SU-DHL-6 (cell line): ENCODE measurements around the gene TYMS.
"Not testable (repeated sequence)": the region's sequence is repeated elsewhere in the genome, so short reads cannot be mapped to it uniquely, and the experiment has no call there.

ENCODE experiments used
- H2AFZ ChIP-seq: fragments of 200-600 bp; sonication (generic); 2 replicates; pipeline ENCODE4 v1.6.1; 2014; ENCODE audit warnings: low read depth, mild to moderate bottlenecking, moderate library complexity, mixed read lengths, antibody characterized with exemption, low read length; ENCODE audit not compliant: severe bottlenecking
- H3F3A ChIP-seq: fragments of 200-600 bp; shearing (Covaris generic); 2 replicates; pipeline ENCODE4 v1.6.0; 2016; ENCODE audit warnings: antibody characterized with exemption, mild to moderate bottlenecking; ENCODE audit not compliant: insufficient read depth
- H3K27ac ChIP-seq: fragments of 200-600 bp; sonication (generic); 2 replicates; pipeline ENCODE4 v1.5.1; 2016; ENCODE audit warnings: low read depth, mild to moderate bottlenecking, low read length, moderate library complexity, mixed read lengths
- H3K27me3 ChIP-seq: fragments of 200-600 bp; sonication (generic), shearing (Covaris generic); 2 replicates; pipeline ENCODE4 v1.6.0; 2014; ENCODE audit warnings: mild to moderate bottlenecking, low read length
- H3K36me3 ChIP-seq: fragments of 200-600 bp; sonication (generic); 2 replicates; pipeline ENCODE4 v1.6.1; 2014; ENCODE audit warnings: mild to moderate bottlenecking, low read length, mixed read lengths
- H3K4me2 ChIP-seq: fragments of 300-600, 200-600 bp; shearing (Covaris generic), sonication (generic); 2 replicates; pipeline ENCODE4 v1.6.0; 2014; ENCODE audit warnings: low read length, low read depth, mild to moderate bottlenecking; ENCODE audit not compliant: poor library complexity, severe bottlenecking
- H3K4me3 ChIP-seq: fragments of 200-600 bp; sonication (generic); 2 replicates; pipeline ENCODE4 v1.5.1; 2014; ENCODE audit warnings: antibody characterized with exemption, low read length, mild to moderate bottlenecking, mixed read lengths; ENCODE audit not compliant: insufficient read depth, poor library complexity, severe bottlenecking
- H3K79me2 ChIP-seq: fragments of 200-600 bp; sonication (generic); 2 replicates; pipeline ENCODE4 v1.6.1; 2014; ENCODE audit warnings: mild to moderate bottlenecking, low read length, moderate library complexity; ENCODE audit not compliant: insufficient read depth
- H3K9ac ChIP-seq: fragments of 200-600 bp; sonication (generic); 2 replicates; pipeline ENCODE4 v1.7.0; 2014; ENCODE audit warnings: mild to moderate bottlenecking, low read length
- H3K9me2 ChIP-seq: fragments of 200-600 bp; sonication (generic); replicated peaks from 2 replicates; pipeline ENCODE4 v1.6.1; 2014; ENCODE audit warnings: low read length; ENCODE audit not compliant: insufficient read depth
- H3K9me3 ChIP-seq: fragments of 200-600 bp; sonication (generic); 2 replicates; pipeline ENCODE4 v1.6.1; 2014; ENCODE audit warnings: low read length, mixed read lengths; ENCODE audit not compliant: insufficient read depth
- H4K20me1 ChIP-seq: fragments of 200-600 bp; sonication (generic); 2 replicates; pipeline ENCODE4 v1.6.1; 2014; ENCODE audit warnings: low read depth, mild to moderate bottlenecking, antibody characterized with exemption, low read length, moderate library complexity, mixed read lengths
- CTCF ChIP-seq: fragments of 200-600 bp; sonication (generic); IDR thresholded peaks from one replicate; pipeline ENCODE4 v1.5.1; 2017; ENCODE audit warnings: antibody characterized with exemption, mild to moderate bottlenecking, low read length, moderate library complexity; ENCODE audit not compliant: insufficient read depth, poor library complexity, severe bottlenecking
- EZH2phosphoT487 ChIP-seq: fragments of 200-600 bp; sonication (generic), shearing (Covaris generic); conservative IDR thresholded peaks from 2 replicates; pipeline ENCODE4 v1.6.1; 2018; ENCODE audit warnings: mild to moderate bottlenecking, antibody characterized with exemption, low read length, moderate library complexity, mixed read lengths

TYMS gene

GRCh38 chr18:680392-680791 is 22.9 kb downstream of the TYMS start:
- Histone ChIP-seq H3K9me3 (no peaks in the 10 kb centered on the region), H3K79me2 (no peaks in the 10 kb centered on the region), H3K4me3 (no peak overlapping the region), H3K36me3 (no peaks in the 10 kb centered on the region), H4K20me1 (no peaks in the 10 kb centered on the region), H3K27me3 (no peaks in the 10 kb centered on the region), H3F3A (peaks cover 14% of the 10 kb centered on the region), H3K27ac (no peak overlapping the region), H3K4me2 (no peak overlapping the region), H2AFZ (no peak overlapping the region), H3K9me2 (no peaks in the 10 kb centered on the region), H3K9ac (no peak overlapping the region)
- TF ChIP-seq CTCF (no peak), EZH2phosphoT487 (no peak)

- Histone ChIP-seq H3K4me3 (no peak overlapping the region), H3F3A (peaks cover 7% of the 10 kb centered on the region; the same call in 1 of the 2 replicates), H3K27me3 (no peaks in the 10 kb centered on the region), H2AFZ (no peak overlapping the region), H3K9me3 (no peaks in the 10 kb centered on the region), H3K4me2 (no peak overlapping the region), H3K36me3 (no peaks in the 10 kb centered on the region), H4K20me1 (no peaks in the 10 kb centered on the region), H3K9me2 (no peaks in the 10 kb centered on the region), H3K79me2 (no peaks in the 10 kb centered on the region), H3K9ac (no peak overlapping the region), H3K27ac (no peak overlapping the region)
- TF ChIP-seq EZH2phosphoT487: no peak
These were observed 24.5 kb downstream of the TYMS start for GRCh38 chr18:681985-682384.

GRCh38 chr18:682416-682815 is 25.0 kb downstream of the TYMS start:
- H3K36me3 ChIP-seq, H3K4me2 ChIP-seq, H4K20me1 ChIP-seq, H2AFZ ChIP-seq, H3K27ac ChIP-seq, H3K9me3 ChIP-seq, H3K27me3 ChIP-seq, H3K79me2 ChIP-seq, H3K4me3 ChIP-seq, H3K9ac ChIP-seq, H3F3A ChIP-seq, H3K9me2 ChIP-seq: not testable (repeated sequence)

- H3K9me2 ChIP-seq: no peaks in the 10 kb centered on the region
- H3K36me3 ChIP-seq: no peaks in the 10 kb centered on the region
- H3K79me2 ChIP-seq: no peaks in the 10 kb centered on the region
- no peaks in the 10 kb centered on the region for H3F3A ChIP-seq
- H4K20me1 ChIP-seq: no peaks in the 10 kb centered on the region
- H3K4me3 ChIP-seq: no peak overlapping the region
- no peak overlapping the region for H2AFZ ChIP-seq
- no peak overlapping the region for H3K4me2 ChIP-seq
- TF ChIP-seq EZH2phosphoT487 (no peak), CTCF (no peak)
- no peak overlapping the region for H3K9ac ChIP-seq
- H3K27ac ChIP-seq: no peak overlapping the region
- H3K27me3 ChIP-seq: no peaks in the 10 kb centered on the region
- no peaks in the 10 kb centered on the region for H3K9me3 ChIP-seq
These were observed 25.4 kb downstream of the TYMS start for GRCh38 chr18:682833-683232.
